Measurements from ENCODE around the gene ATP8B4. TPM values are rescaled to one million over a fixed set of nuclear protein-coding genes. Genes with fewer than 3 reads are reported as not detected.
"Not testable (repeated sequence)": the region's sequence is repeated elsewhere in the genome, so short reads cannot be mapped to it uniquely, and the experiment has no call there.

Gene ATP8B4, protein sequence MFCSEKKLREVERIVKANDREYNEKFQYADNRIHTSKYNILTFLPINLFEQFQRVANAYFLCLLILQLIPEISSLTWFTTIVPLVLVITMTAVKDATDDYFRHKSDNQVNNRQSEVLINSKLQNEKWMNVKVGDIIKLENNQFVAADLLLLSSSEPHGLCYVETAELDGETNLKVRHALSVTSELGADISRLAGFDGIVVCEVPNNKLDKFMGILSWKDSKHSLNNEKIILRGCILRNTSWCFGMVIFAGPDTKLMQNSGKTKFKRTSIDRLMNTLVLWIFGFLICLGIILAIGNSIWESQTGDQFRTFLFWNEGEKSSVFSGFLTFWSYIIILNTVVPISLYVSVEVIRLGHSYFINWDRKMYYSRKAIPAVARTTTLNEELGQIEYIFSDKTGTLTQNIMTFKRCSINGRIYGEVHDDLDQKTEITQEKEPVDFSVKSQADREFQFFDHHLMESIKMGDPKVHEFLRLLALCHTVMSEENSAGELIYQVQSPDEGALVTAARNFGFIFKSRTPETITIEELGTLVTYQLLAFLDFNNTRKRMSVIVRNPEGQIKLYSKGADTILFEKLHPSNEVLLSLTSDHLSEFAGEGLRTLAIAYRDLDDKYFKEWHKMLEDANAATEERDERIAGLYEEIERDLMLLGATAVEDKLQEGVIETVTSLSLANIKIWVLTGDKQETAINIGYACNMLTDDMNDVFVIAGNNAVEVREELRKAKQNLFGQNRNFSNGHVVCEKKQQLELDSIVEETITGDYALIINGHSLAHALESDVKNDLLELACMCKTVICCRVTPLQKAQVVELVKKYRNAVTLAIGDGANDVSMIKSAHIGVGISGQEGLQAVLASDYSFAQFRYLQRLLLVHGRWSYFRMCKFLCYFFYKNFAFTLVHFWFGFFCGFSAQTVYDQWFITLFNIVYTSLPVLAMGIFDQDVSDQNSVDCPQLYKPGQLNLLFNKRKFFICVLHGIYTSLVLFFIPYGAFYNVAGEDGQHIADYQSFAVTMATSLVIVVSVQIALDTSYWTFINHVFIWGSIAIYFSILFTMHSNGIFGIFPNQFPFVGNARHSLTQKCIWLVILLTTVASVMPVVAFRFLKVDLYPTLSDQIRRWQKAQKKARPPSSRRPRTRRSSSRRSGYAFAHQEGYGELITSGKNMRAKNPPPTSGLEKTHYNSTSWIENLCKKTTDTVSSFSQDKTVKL
- 1 to 10 TPM; 3.2 to 5.0 (median 3.3) TPM for polyA plus RNA-seq (ENCODE audit: insufficient read length in 3 of 3)
- long read RNA-seq, donor 1, partial matches to known transcripts: 0 of 1 reads
- long read RNA-seq, donor 1, other reads (novel, unspliced or antisense): 0 of 1 reads
- long read RNA-seq, donor 2: 0 reads
- long read RNA-seq, donor 3: 0 reads
- long read RNA-seq, donor 4: 0 reads
- long read RNA-seq, donor 5: 0 reads
- long read RNA-seq, donor 6, partial matches to known transcripts: 97 of 124 reads
- long read RNA-seq, donor 6, other reads (novel, unspliced or antisense): 27 of 124 reads
- long read RNA-seq, donor 7, partial matches to known transcripts: 99 of 119 reads
- long read RNA-seq, donor 7, other reads (novel, unspliced or antisense): 19 of 119 reads
- long read RNA-seq, donor 8: 0 reads
- long read RNA-seq, donor 9: 0 reads
- long read RNA-seq, donor 10, partial matches to known transcripts: 104 of 120 reads
- long read RNA-seq, donor 10, other reads (novel, unspliced or antisense): 16 of 120 reads
- long read RNA-seq, donor 11: 0 reads
- long read RNA-seq, donor 12, partial matches to known transcripts: 52 of 61 reads
- long read RNA-seq, donor 12, other reads (novel, unspliced or antisense): 9 of 61 reads
- long read RNA-seq, donor 13: 0 reads
- long read RNA-seq, donor 14, partial matches to known transcripts: 93 of 93 reads
- long read RNA-seq, donor 14, other reads (novel, unspliced or antisense): 0 of 93 reads
- long read RNA-seq, donor 15: 0 reads
- long read RNA-seq, donor 16, partial matches to known transcripts: 85 of 173 reads
- long read RNA-seq, donor 16, other reads (novel, unspliced or antisense): 88 of 173 reads

DNA sequence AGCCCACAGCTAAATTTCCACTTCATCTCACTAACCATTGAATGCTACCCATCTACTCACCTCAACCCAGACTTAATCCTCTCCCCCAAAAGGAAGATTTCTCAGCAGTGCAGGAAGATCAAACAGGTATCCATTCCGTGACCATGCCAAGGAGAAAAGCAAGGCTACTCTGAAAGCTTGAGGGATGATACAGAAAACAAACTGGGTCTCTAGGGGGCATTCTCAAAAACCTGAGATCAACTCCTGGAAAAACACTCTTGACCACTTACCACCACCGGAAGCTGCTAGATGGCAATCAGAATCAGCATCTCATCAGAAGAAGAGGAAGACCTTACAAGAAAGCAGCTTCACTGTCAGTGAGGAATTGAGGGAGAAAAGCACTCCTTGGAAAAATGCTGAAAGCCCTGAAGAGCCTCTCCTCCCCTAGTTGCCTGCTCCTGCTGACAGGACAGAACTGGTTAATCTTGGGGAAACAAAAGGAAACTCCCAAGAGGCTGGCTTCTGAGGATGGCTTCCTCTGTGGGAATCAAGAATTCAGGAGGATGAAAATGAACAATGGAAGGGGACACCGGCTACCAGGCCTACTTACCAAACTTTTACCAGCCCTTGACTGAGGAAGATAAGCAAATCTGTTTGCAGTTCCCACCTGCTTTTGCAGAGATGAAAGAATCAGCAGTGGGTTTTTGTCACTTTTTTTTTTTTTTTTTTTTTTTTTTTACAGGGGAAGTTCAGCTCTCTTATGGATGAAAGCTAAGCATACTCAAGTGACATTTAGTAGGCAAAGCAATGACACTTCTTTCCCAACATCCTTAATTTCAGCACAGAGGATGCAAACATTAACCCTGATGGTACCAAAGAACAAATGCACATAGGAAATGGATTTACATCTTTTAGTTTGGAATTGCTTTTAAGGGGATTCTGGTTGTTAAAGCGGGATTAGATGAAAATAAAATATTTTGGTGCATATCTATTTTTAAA, at the start of gene ATP8B4:
ATP8B4 (minus strand) TSS at position 171 of the 978 bp plus-strand sequence. CDS start 12,267 bp downstream, outside the sequence.
- DNase-seq (ENCODE audit: extremely low read depth in 1 of 11, low read depth in 9 of 11, low spot score in 4 of 11): no peak

DNA sequence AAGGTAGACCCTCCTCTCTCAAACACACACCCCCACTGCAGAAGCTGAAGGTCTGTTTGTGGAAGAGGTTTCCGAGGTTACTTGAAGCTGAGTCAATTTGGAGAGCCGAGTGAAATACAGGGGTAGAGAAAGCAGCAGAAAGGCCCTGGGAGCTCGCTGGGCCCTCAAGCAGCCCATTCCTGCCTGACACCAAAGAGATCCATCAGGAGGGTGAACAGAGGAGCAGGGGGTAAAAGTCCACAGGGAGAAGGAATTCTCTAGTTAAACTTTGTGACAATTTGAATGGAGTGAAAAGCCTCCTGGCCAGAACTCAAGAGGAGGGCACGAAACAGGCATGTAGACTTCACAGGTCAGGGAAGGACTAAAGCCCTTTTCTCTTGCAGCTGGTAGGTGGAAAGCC, 49.3 kb upstream of the ATP8B4 start:
- no peak for DNase-seq (ENCODE audit: extremely low read depth in 1 of 11, low read depth in 9 of 11, low spot score in 4 of 11)

DNA sequence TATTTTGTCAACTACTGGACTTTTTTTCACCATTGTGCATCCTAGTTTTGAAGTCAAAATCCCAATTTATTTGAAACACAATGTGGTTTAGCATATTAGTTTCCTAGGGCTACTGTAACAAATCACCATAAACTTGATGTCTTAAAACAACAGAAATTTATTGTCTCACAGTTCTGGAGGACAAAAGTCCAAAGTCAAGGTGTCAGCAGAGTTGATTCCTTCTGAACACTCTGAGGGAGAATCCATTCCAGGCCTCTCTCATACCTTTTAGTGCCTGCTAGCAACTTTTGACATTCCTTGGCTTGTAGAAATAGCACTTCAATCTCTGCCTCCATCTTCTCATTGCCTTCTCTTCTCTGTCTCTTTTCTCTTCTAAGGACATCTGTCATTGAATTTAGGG, 48.1 kb upstream of the ATP8B4 start:
- no peak for DNase-seq (ENCODE audit: extremely low read depth in 1 of 11, low read depth in 9 of 11, low spot score in 4 of 11)

DNA sequence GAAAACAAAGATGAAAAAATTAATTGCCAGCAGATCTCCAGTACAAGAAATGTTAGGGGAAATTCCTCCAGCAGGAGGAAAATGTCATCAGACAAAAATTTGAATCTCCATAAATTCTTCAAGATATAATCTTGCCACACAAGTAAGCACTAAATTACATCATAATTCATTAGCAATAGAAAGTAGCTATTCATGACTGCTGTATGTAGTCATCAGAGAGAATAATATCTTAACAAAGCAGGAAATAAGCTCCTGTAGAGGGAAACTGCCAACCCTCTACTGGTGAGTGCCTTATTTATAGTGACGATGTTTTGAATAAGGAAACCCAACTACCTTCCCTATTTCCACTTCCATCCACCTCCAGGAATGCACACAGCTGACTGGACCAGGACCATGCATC, 47.2 kb upstream of the ATP8B4 start:
- DNase-seq (ENCODE audit: extremely low read depth in 1 of 11, low read depth in 9 of 11, low spot score in 4 of 11): no peak

DNA sequence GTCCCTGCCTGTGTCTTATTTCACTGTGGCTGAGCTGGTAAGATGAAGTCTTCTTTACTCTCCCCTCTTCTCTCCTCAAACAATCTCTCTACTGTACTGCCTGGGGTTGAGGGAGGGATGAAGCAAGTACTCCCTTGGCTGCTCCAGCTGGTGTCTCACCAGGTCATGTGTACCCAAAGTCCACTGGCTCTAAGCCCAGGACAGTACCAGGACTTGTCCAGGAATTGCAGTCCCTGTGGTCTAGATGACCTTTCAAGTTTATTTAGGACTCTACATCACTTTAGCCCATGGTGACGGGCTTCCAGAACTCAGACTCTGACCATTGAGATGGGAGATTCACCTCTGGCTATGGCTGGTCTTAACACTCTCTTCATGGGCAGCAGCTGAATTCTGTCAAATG, 45.4 kb upstream of the ATP8B4 start:
- DNase-seq (ENCODE audit: extremely low read depth in 1 of 11, low read depth in 9 of 11, low spot score in 4 of 11): no peak

DNA sequence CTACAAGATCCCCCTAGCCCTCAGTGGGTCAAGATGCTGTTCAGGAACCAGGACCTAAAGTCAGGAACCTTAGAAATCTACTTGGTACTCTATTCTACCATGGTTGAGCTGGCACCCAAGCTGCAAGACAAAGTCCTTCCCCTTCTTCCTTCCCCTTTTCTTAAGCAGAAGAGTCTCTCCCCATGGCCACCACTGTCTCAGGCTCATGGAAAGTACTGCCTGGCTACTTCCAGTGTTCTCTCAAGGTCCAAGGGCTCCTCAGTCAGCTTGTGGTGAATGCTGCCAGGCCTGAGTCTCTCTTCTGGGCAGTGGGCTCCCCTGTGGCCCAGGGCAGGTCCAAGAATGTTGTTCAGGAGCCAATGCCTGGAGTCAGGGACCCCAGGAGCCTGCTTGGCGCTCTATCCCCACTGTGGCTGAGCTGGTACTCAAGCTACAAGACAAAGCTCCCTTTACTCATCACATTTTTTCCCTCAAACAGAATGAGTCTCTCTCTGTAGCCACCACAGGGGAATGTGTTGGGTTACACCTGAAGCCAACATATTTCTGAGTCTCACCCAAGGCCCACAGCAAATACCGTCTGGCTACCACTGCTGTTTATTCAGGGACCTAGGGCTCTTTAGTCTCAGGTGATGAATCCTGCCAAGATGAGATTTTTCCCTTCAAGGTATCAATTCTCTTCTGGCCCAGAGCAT, 44.8 kb upstream of the ATP8B4 start:
- DNase-seq (ENCODE audit: extremely low read depth in 1 of 11, low read depth in 9 of 11, low spot score in 4 of 11): no peak

DNA sequence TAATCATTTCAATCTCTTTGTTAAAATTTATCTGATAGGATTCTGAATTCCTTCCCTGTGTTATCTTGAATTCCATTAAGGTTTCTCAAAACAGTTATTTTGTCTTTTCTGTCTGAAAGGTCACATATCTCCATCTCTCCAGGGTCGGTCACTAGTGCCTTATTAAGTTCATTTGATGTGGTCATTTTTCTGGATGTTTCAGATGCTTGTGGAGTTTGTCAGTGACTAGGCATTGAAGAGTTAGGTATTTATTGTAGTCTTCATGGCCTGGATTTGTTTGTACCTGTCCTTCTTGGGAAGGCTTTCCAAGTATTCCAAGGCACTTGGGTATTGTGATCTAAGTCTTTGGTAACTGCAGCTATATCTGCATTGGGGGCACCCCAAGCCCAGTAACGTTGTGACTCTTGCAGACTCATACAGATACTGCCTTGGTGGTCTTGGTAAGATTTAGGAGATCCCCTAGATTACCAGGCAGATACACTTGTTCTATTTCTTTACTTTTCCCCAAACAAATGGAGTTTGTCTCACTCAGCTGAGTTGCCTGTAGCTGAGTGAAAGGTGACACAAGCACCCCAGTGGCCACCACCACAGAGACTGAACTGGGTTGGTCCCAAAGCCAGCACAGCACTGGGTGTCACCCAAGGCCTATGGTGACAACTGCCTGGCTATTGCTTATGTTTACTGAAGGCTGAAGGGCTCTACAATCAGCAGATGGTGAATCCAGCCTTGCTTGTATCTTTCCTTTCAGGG, 44.1 kb upstream of the ATP8B4 start:
- no peak for DNase-seq (ENCODE audit: extremely low read depth in 1 of 11, low read depth in 9 of 11, low spot score in 4 of 11)

DNA sequence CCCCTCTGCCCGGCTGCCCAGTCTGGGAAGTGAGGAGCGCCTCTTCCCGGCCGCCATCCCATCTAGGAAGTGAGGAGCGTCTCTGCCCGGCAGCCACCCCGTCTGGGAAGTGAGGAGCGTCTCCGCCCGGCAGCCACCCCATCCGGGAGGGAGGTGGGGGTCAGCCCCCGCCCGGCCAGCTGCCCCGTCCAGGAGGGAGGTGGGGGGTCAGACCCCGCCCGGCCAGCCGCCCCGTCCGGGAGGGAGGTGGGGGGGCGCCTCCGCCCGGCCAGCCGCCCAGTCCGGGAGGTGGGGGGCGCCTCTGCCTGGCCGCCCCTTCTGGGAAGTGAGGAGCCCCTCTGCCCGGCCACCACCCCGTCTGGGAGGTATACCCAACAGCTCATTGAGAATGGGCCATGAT, 39.2 kb upstream of the ATP8B4 start:
- DNase-seq (ENCODE audit: extremely low read depth in 1 of 11, low read depth in 9 of 11, low spot score in 4 of 11): not testable (repeated sequence)

DNA sequence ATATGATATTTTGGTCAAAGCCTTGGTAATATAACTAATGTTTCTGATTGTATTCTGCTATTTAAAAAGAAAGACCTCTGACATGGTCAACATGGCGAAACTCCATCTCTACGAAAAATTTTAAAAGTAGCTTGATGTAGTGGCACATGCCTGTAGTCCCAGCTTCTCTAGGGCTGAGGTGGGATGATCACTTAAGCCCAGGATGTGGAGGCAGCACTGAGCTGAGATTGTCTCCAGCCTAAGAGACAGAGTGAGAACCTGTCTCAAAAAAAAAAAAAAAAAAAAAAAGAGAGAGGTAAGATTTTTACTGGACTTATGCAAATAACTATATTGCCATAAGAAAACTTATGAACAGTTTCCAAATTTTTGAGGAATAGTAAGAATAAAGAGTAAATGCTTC, 32.4 kb upstream of the ATP8B4 start:
- no peak for DNase-seq (ENCODE audit: extremely low read depth in 1 of 11, low read depth in 9 of 11, low spot score in 4 of 11)

DNA sequence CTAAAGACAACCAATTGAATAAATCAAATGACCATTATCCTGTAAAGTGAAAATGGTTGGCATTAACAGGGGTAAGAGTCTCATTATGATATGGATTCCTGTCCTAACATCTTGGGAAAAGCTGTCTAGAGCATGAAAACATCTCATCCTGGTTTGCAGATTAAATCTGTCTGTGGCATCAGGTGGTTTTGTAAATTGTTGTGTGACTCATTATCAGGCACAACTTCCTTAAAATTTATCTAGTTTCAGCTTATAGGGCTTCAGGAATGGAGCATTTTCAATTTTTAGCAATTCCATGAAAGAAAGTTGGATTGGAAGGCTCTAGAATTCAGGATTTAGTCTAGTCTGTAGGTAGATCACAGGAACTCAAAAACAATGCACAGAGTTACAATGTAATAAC, 31.8 kb upstream of the ATP8B4 start:
- no peak for DNase-seq (ENCODE audit: extremely low read depth in 1 of 11, low read depth in 9 of 11, low spot score in 4 of 11)

DNA sequence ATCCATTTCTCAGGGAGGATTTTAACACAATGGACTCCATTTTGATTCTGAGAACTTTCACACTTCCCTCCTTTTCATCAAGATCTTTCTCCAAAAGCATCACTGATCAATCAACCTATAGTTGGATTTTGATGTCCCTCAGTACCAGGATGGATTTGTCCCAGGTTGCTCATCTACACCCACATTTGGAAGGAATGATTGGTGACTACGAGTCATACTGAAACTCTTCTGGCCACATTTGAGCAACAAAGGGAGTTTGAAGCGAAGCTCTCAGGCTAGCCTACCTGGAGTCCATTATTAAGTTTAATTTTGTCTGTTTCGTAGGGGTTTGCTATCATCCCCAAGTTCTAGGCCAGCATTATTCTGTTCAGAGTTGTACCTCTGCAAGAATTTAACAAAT, 31.3 kb upstream of the ATP8B4 start:
- no peak for DNase-seq (ENCODE audit: extremely low read depth in 1 of 11, low read depth in 9 of 11, low spot score in 4 of 11)

DNA sequence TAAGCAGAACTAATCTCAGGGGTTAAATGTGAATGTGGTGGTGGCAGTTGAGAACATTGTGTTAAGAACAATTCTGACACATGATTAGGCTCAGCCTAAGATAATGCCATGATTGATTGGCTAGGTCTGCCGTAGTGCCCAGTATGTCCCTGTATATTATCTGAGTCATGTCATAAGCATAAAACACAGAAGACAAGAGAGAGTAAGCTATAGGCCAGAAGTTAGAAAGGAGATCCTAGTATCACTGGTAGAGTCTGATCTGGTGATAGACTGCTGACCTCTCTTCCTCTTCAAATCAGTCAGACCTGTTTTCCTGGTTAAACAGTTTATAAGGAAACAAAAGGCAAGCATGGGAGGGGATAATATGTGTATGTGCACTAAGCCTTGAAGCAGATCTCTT, 30.1 kb upstream of the ATP8B4 start:
- no peak for DNase-seq (ENCODE audit: extremely low read depth in 1 of 11, low read depth in 9 of 11, low spot score in 4 of 11)

DNA sequence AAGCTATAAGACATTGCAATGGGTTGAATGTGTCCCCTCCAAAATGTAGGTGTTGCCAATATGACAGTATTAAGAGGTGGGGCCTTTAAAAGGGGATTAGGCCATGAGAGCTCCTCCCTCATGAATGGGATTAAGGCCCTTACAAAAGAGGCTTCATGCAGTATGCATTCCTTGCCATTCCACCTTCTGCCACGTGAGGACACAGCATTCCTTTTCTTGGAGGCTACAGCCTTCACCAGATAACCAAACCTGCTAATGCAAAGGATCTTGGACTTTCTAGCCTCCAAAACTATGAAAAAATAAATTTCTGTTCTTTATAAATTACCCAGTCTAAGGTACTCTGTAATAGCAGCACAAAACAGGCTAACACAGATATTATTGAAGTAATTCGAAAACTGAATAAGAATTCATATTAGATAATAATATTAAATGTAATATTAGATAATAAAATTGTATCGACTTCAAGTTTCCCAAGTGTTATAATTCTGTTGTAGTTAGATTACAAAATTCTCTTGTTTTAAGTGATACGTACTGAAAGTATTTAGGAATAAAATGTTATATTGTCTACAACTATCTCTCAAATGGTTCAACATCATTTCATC, 29.4 kb upstream of the ATP8B4 start:
- peak in 6 of 11 donors; percentile 10 to 36 (median 24) for DNase-seq (ENCODE audit: extremely low read depth in 1 of 11, low read depth in 9 of 11, low spot score in 4 of 11)

DNA sequence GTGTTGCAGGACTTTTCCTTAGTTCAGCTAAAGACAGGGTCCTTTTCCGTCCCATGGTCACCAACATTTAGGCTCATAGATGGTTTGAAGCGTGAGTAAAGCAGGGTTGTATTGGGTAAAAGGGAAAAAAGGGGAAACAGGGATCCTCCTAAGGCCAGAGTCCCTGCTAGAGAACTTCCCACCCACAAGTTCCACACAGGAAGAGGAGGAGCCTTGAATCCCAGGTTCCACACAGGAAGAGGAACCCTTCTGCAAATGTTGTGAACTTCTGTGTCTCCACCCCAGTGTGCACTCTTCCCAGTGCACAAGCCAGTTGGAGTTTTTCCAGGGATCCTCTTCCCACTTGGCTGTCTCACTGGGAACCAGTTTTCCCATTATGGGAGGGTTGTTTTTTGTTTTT, 27.6 kb upstream of the ATP8B4 start:
- no peak for DNase-seq (ENCODE audit: extremely low read depth in 1 of 11, low read depth in 9 of 11, low spot score in 4 of 11)

DNA sequence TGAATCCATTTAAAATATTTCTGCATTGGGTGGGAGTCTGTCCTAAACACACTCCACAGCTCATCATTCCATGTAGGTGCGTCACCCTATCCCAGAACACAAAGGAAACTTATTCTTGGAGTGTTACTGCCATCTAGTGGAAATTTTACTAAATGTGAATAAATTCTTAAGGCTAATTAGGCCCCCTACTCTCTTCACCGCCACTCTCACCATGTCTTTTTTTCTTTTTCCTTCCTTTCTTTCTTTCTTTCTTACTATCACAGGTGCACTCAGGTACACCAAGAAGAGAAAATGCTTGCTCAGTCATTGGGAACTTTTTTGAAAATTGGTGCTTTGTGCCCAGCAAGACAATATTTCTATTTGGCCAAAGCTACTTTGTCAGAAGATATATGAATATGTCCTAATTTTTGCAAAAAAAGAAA, 26.4 kb upstream of the ATP8B4 start:
- DNase-seq (ENCODE audit: extremely low read depth in 1 of 11, low read depth in 9 of 11, low spot score in 4 of 11): peak; percentile 40 to 84 (median 65)
